GM12892 (cell line): ENCODE results near the gene DNMT3A.

Experiments
- POLR2A ChIP-seq: IDR thresholded peaks from 2 replicates; pipeline ENCODE4 v1.6.1; 2011; ENCODE audit warnings: low read depth, low read length, control low read depth
- POLR2AphosphoS5 ChIP-seq: IDR thresholded peaks from 2 replicates; pipeline ENCODE4 v1.6.1; 2011; ENCODE audit warnings: low read depth, low read length, control low read depth
- TAF1 ChIP-seq: IDR thresholded peaks from 2 replicates; pipeline ENCODE4 v1.6.1; 2011; ENCODE audit warnings: low read depth, mild to moderate bottlenecking, control low read depth, low read length, borderline replicate concordance

- no peak for TF ChIP-seq POLR2A
- no peak for TF ChIP-seq POLR2AphosphoS5
- TF ChIP-seq TAF1: no peak
Measured at GRCh38 chr2:25234738-25235137, 107.0 kb downstream of the DNMT3A start.
